Smooth muscle cell (in vitro differentiated cells): ENCODE measurements around the gene MCAT. TPM values are rescaled to one million over a fixed set of nuclear protein-coding genes. Genes with fewer than 3 reads are reported as not detected.

Source experiments
- DNase-seq: peaks from one replicate; lab custom pipeline; 2025; ENCODE audit not compliant: unreplicated experiment; lab: John Stamatoyannopoulos, UW
- H2AFZ ChIP-seq: fragments of 200-600 bp; sonication (generic); 2 replicates; pipeline ENCODE4 v1.6.0; 2016; ENCODE audit warnings: antibody characterized with exemption, low read depth, mild to moderate bottlenecking
- H3F3A ChIP-seq: fragments of 200-600 bp; sonication (generic); 2 replicates; pipeline ENCODE4 v1.6.0; 2017; ENCODE audit warnings: antibody characterized with exemption, low read depth
- H3K27ac ChIP-seq: fragments of 200-600 bp; sonication (generic); 2 replicates; pipeline ENCODE4 v1.5.1; 2016; ENCODE audit warnings: low read depth, mild to moderate bottlenecking
- H3K27me3 ChIP-seq: fragments of 200-600 bp; sonication (generic); 2 replicates; pipeline ENCODE4 v1.6.1; 2016; ENCODE audit warnings: low read depth, mild to moderate bottlenecking
- H3K36me3 ChIP-seq: fragments of 200-600 bp; sonication (generic); 2 replicates; pipeline ENCODE4 v1.5.1; 2016; ENCODE audit warnings: low read depth
- H3K4me1 ChIP-seq: fragments of 200-600 bp; sonication (generic); 2 replicates; pipeline ENCODE4 v1.5.1; 2016; ENCODE audit warnings: low read depth
- H3K4me2 ChIP-seq: fragments of 200-600 bp; sonication (generic); 2 replicates; pipeline ENCODE4 v1.6.0; 2016; ENCODE audit warnings: mild to moderate bottlenecking
- H3K4me3 ChIP-seq: fragments of 200-600 bp; sonication (generic); 2 replicates; pipeline ENCODE4 v1.5.1; 2016; ENCODE audit warnings: mild to moderate bottlenecking
- H3K79me2 ChIP-seq: fragments of 200-600 bp; sonication (generic); 2 replicates; pipeline ENCODE4 v1.6.0; 2016; ENCODE audit warnings: low read depth, mild to moderate bottlenecking
- H3K9ac ChIP-seq: fragments of 200-600 bp; sonication (generic); 2 replicates; pipeline ENCODE4 v1.6.0; 2016; ENCODE audit warnings: low read depth
- H3K9me3 ChIP-seq: fragments of 200-600 bp; sonication (generic); replicated peaks from 2 replicates; pipeline ENCODE4 v1.5.1; 2016; ENCODE audit warnings: low read depth
- H4K20me1 ChIP-seq: fragments of 200-600 bp; sonication (generic); 2 replicates; pipeline ENCODE4 v1.6.0; 2016; ENCODE audit warnings: low read depth
- WGBS: methylation state at CpG from one replicate; pipeline ENCODE4 v1.1.7; 2016; ENCODE audit warnings: low lambda C conversion rate; 5-methylcytosine and 5-hydroxymethylcytosine counted together
- polyA plus RNA-seq: library from polyadenylated mRNA; unstranded; fragments of >200 nt; fragmentation: Nextera tagmentation; extraction: Ambion mirVana; gene quantifications from 2 replicates; pipeline ENCODE4 v1.2.1, GENCODE V29; 2016
- total RNA-seq: library from RNA; depleted of rRNA; stranded (reverse); fragments of >200 nt; gene quantifications from 2 replicates; pipeline ENCODE4 v1.2.3, GENCODE V29; 2014
- TF ChIP-seq, protein P1 (sequence below): fragments of 200-600 bp; sonication (generic); IDR thresholded peaks from 2 replicates; pipeline ENCODE4 v1.5.1; 2017; ENCODE audit warnings: borderline replicate concordance, mild to moderate bottlenecking, antibody characterized with exemption; ENCODE audit not compliant: insufficient read depth, poor library complexity, severe bottlenecking

MCAT gene
- total and polyA plus RNA-seq, 2 experiments from 2014 or later, result 9.3 to 16.1 TPM

DNA sequence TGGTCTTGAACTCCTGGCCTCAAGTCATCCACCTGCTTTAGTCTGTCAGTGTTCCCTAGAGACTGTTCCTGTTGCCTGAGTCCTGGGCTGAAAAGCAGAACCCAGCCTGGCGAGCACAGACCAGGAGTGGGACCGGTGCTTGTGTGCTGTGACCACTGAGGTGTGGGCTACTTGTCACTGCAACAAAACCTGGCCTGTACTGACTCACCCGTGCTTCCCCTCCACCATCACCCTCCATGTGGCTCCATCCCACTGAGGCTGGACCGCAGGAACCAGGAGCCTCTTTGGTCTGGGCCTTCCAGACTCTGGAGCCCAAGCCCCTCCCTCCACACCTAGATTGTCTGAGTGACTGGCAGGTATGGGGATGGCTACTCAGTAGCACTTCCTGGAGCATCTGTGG, 8.6 kb downstream of the MCAT start:
- no peak overlapping the region for H3K9ac ChIP-seq
- no peak overlapping the region for H3K4me3 ChIP-seq
- TF ChIP-seq, protein P1, sequence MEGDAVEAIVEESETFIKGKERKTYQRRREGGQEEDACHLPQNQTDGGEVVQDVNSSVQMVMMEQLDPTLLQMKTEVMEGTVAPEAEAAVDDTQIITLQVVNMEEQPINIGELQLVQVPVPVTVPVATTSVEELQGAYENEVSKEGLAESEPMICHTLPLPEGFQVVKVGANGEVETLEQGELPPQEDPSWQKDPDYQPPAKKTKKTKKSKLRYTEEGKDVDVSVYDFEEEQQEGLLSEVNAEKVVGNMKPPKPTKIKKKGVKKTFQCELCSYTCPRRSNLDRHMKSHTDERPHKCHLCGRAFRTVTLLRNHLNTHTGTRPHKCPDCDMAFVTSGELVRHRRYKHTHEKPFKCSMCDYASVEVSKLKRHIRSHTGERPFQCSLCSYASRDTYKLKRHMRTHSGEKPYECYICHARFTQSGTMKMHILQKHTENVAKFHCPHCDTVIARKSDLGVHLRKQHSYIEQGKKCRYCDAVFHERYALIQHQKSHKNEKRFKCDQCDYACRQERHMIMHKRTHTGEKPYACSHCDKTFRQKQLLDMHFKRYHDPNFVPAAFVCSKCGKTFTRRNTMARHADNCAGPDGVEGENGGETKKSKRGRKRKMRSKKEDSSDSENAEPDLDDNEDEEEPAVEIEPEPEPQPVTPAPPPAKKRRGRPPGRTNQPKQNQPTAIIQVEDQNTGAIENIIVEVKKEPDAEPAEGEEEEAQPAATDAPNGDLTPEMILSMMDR, result no peak
- H3K36me3 ChIP-seq, result no peaks in the 10 kb centered on the region
- H2AFZ ChIP-seq, result no peak overlapping the region
- no peak overlapping the region for H3K4me2 ChIP-seq
- H3K27ac ChIP-seq, result no peak overlapping the region
- no peaks in the 10 kb centered on the region for H4K20me1 ChIP-seq
- WGBS, result 99% methylated on average over 4 of the region's 4 CpGs
- no peaks in the 10 kb centered on the region for H3K4me1 ChIP-seq
- no peaks in the 10 kb centered on the region for H3K79me2 ChIP-seq
- no peaks in the 10 kb centered on the region for H3F3A ChIP-seq
- H3K9me3 ChIP-seq, result no peaks in the 10 kb centered on the region
- H3K27me3 ChIP-seq, result no peaks in the 10 kb centered on the region
- DNase-seq, result no peak

DNA sequence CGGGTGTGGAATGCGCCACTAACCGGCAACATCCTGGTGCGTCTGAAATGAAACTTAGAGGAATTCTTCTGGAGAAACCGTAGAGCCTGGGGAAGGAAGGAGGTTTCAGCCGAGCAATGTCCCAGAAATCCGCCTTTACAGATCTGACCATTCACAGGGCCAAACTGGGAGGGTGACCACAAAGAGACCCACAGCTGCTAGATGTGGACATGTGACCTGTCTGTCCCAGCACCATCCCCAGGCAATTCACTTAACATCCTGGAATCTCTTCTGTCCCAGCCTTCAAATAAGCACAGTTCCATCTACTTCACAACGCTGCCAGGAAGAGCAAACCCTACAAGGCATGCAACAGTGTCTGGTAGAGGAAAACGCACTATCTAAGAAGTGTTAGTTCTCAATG, 9.8 kb downstream of the MCAT start:
- Histone ChIP-seq H3K4me1 (no peaks in the 10 kb centered on the region), H3K27ac (no peak overlapping the region), H3K36me3 (no peaks in the 10 kb centered on the region), H3K79me2 (no peaks in the 10 kb centered on the region), H3K4me2 (no peak overlapping the region), H3F3A (no peaks in the 10 kb centered on the region), H3K4me3 (no peak overlapping the region), H4K20me1 (no peaks in the 10 kb centered on the region), H3K27me3 (no peaks in the 10 kb centered on the region), H2AFZ (no peak overlapping the region), H3K9me3 (no peaks in the 10 kb centered on the region), H3K9ac (no peak overlapping the region)
- no peak for DNase-seq
- 88% methylated on average over 8 of the region's 9 CpGs for WGBS
- TF ChIP-seq, protein P1, result no peak

DNA sequence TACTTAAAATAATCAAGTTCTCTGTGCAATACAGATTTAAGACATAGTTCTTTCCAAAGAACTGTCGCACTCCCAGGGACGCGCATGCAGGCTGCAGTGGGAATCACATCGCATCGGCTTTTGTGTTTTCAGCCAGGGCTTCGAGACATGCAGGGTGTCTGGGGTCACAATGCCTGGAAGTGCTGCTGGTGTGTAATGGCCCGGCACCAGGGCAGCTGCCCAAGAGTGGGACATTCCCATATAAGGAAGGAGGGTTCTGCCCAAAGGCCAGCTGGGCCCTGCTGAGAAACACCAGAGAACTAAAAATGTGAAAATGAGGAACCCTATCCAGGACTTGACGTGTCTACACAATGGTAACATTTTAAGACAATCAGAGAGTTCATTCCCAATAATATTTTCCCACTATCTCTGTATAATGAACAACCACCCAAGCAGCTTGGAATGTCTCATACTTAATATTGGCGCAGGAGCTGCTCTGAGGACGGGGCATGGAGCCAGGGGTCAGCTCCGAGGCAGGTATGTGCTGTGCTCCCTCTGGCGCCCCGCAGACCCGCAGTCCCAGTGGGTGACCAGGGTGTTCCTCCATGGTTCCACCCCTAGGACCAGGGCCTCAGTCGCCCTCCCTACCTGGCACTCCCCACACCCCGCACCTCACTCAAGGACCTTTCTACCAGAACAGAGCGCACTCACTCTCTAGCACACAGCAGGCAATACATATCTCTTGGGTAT, 11.3 kb downstream of the MCAT start:
- Histone ChIP-seq H3K9me3 (no peaks in the 10 kb centered on the region), H3K9ac (no peak overlapping the region), H2AFZ (no peak overlapping the region), H3K4me1 (no peaks in the 10 kb centered on the region), H3K4me2 (no peak overlapping the region), H4K20me1 (no peaks in the 10 kb centered on the region), H3K36me3 (no peaks in the 10 kb centered on the region), H3F3A (no peaks in the 10 kb centered on the region), H3K27ac (no peak overlapping the region), H3K27me3 (no peaks in the 10 kb centered on the region), H3K4me3 (no peak overlapping the region), H3K79me2 (no peaks in the 10 kb centered on the region)
- WGBS, result 97% methylated on average over 17 of the region's 17 CpGs
- DNase-seq, result no peak
- TF ChIP-seq, protein P1, result no peak
